ENCODE data around the gene IL2RA. TPM values are rescaled to one million over a fixed set of nuclear protein-coding genes. Genes with fewer than 3 reads are reported as not detected.

Gene IL2RA
- total and polyA plus RNA-seq, 2 donors (not counting 3 experiments of a cell fraction or from before 2014, with no cell fraction given) = not detected

- no peak for FAIRE-seq
- TF ChIP-seq MYC (IDR thresholded peaks at IDR 0.05; ENCODE audit: low read depth, low read length) (no peak), EZH2 (IDR thresholded peaks at IDR 0.05; ENCODE audit: borderline replicate concordance, low read depth, low read length, severe bottlenecking) (no peak), MAX (IDR thresholded peaks at IDR 0.05; ENCODE audit: insufficient read depth, insufficient read length) (no peak), POLR2AphosphoS5 (IDR thresholded peaks at IDR 0.05; ENCODE audit: insufficient read depth, low read depth, low read length) (no peak), JUN (IDR thresholded peaks at IDR 0.05; ENCODE audit: borderline replicate concordance, insufficient read depth, insufficient read length, low read depth) (no peak), FOS (IDR thresholded peaks at IDR 0.05; ENCODE audit: borderline replicate concordance, insufficient read depth, low read length) (no peak)
- H3K79me2 ChIP-seq (ENCODE audit: control insufficient read depth, insufficient read depth, low read length) = no peaks in the 10 kb centered on the region
- no peak for DNase-seq (ENCODE audit: low read depth, low spot score)
- no peaks in the 10 kb centered on the region for H3K9me3 ChIP-seq (replicated peaks; ENCODE audit: control insufficient read depth, insufficient read depth, low read length)
- no peak overlapping the region for H3K9ac ChIP-seq (replicated peaks; ENCODE audit: extremely low read depth, insufficient read depth, low read length)
- no peak overlapping the region for H3K4me3 ChIP-seq (replicated peaks in 1 of 3; ENCODE audit: insufficient read depth in 1 of 3, low read depth in 1 of 3, low read length in 3 of 3)
- ChIA-PET CTCF (interaction anchor here (1.3 kb wide), 1 partner anchor 66 kb away, joined by 3 read pairs; no protein-coding TSS in a partner anchor), POLR2A (no interaction called here)
- no peaks in the 10 kb centered on the region for H3K36me3 ChIP-seq (ENCODE audit: control insufficient read depth in 2 of 2, extremely low read depth in 1 of 2, insufficient read depth in 2 of 2, low read length in 2 of 2)
- no peak overlapping the region for H2AFZ ChIP-seq (ENCODE audit: low read depth, low read length)
- dilution Hi-C loops (cut with MboI; ENCODE audit: extremely low pct_ligation_motif_present, low sequenced_read_pairs) = no loop called here
- BruUV-seq (replicated peaks) = no TSS peak
- no peaks in the 10 kb centered on the region for H3K4me1 ChIP-seq (ENCODE audit: control insufficient read depth, extremely low read depth, insufficient read depth, low read length)
- intact Hi-C loops (cut with micrococcal nuclease) = no loop called here
- H3K9me1 ChIP-seq (replicated peaks; ENCODE audit: control insufficient read depth, extremely low read depth, insufficient read depth, low read length) = no peaks in the 10 kb centered on the region
- H4K20me1 ChIP-seq (replicated peaks; ENCODE audit: control insufficient read depth, extremely low read depth, insufficient read depth, low read length) = no peaks in the 10 kb centered on the region
- no peak overlapping the region for H3K4me2 ChIP-seq (ENCODE audit: insufficient read depth, low read length)
- H3K27me3 ChIP-seq (ENCODE audit: control insufficient read depth in 2 of 2, insufficient read depth in 2 of 2, low read length in 2 of 2) = peaks cover 0 to 6% of the 10 kb centered on the region in 2 experiments
- no peak overlapping the region for H3K27ac ChIP-seq (ENCODE audit: insufficient read depth, low read depth, low read length)
Measured at GRCh38 chr10:6019796-6020195, 42.4 kb downstream of the IL2RA start.

- Histone ChIP-seq H3K9ac (replicated peaks; ENCODE audit: extremely low read depth, insufficient read depth, low read length) (no peak overlapping the region), H3K4me1 (ENCODE audit: control insufficient read depth, extremely low read depth, insufficient read depth, low read length) (no peaks in the 10 kb centered on the region), H3K9me3 (replicated peaks; ENCODE audit: control insufficient read depth, insufficient read depth, low read length) (no peaks in the 10 kb centered on the region), H3K36me3 (ENCODE audit: control insufficient read depth in 2 of 2, extremely low read depth in 1 of 2, insufficient read depth in 2 of 2, low read length in 2 of 2) (no peaks in the 10 kb centered on the region), H3K27ac (ENCODE audit: insufficient read depth, low read depth, low read length) (no peak overlapping the region), H4K20me1 (replicated peaks; ENCODE audit: control insufficient read depth, extremely low read depth, insufficient read depth, low read length) (no peaks in the 10 kb centered on the region), H3K79me2 (ENCODE audit: control insufficient read depth, insufficient read depth, low read length) (no peaks in the 10 kb centered on the region), H3K27me3 (ENCODE audit: control insufficient read depth in 2 of 2, insufficient read depth in 2 of 2, low read length in 2 of 2) (peaks cover 0 to 6% of the 10 kb centered on the region in 2 experiments), H3K4me2 (ENCODE audit: insufficient read depth, low read length) (no peak overlapping the region), H3K4me3 (replicated peaks in 1 of 3; ENCODE audit: insufficient read depth in 1 of 3, low read depth in 1 of 3, low read length in 3 of 3) (no peak overlapping the region), H2AFZ (ENCODE audit: low read depth, low read length) (no peak overlapping the region), H3K9me1 (replicated peaks; ENCODE audit: control insufficient read depth, extremely low read depth, insufficient read depth, low read length) (no peaks in the 10 kb centered on the region)
- DNase-seq (ENCODE audit: low read depth, low spot score) (no peak), FAIRE-seq (no peak)
- TF ChIP-seq GATA2 (IDR thresholded peaks at IDR 0.05; ENCODE audit: insufficient read depth, insufficient read length, low read depth, low read length) = no peak
- TF ChIP-seq FOS (IDR thresholded peaks at IDR 0.05; ENCODE audit: borderline replicate concordance, insufficient read depth, low read length) = no peak
- no peak for TF ChIP-seq JUN (IDR thresholded peaks at IDR 0.05; ENCODE audit: borderline replicate concordance, insufficient read depth, insufficient read length, low read depth)
- TF ChIP-seq EZH2 (IDR thresholded peaks at IDR 0.05; ENCODE audit: borderline replicate concordance, low read depth, low read length, severe bottlenecking) = no peak
- TF ChIP-seq MAX (IDR thresholded peaks at IDR 0.05; ENCODE audit: insufficient read depth, insufficient read length) = no peak
- ChIA-PET POLR2A (no interaction called here), CTCF (interaction anchor here (1.3 kb wide), 1 partner anchor 67 kb away, joined by 3 read pairs; no protein-coding TSS in a partner anchor)
- dilution Hi-C loops (cut with MboI; ENCODE audit: extremely low pct_ligation_motif_present, low sequenced_read_pairs) = no loop called here
- intact Hi-C loops (cut with micrococcal nuclease) = no loop called here
- no TSS peak for BruUV-seq (replicated peaks)
Measured at GRCh38 chr10:6019010-6019782, 43.0 kb downstream of the IL2RA start.

Data from endothelial cell of umbilical vein (primary cell).